HUES64 (cell line): ENCODE data around the gene UGCG.
"Not testable (repeated sequence)": the region's sequence is repeated elsewhere in the genome, so short reads cannot be mapped to it uniquely, and the experiment has no call there.

Experiments used
- H3K27ac ChIP-seq: 2 replicates; pipeline ENCODE4 v1.7.0; 2013; ENCODE audit warnings: low read depth, low read length, inconsistent platforms
- H3K27me3 ChIP-seq: 2 replicates; pipeline ENCODE4 v1.6.1; 2013; ENCODE audit warnings: mild to moderate bottlenecking, low read length; ENCODE audit not compliant: insufficient read depth
- H3K36me3 ChIP-seq: 2 replicates; pipeline ENCODE4 v1.6.1; 2013; ENCODE audit warnings: mild to moderate bottlenecking, low read length; ENCODE audit not compliant: insufficient read depth
- H3K4me1 ChIP-seq: 2 replicates; pipeline ENCODE4 v1.6.1; 2013; ENCODE audit warnings: mild to moderate bottlenecking, low read length, moderate library complexity; ENCODE audit not compliant: insufficient read depth
- H3K4me3 ChIP-seq: 2 replicates; pipeline ENCODE4 v1.5.1; 2013; ENCODE audit warnings: mild to moderate bottlenecking, low read length, moderate library complexity
- H3K9ac ChIP-seq: 2 replicates; pipeline ENCODE4 v1.6.1; 2013; ENCODE audit warnings: mild to moderate bottlenecking, low read depth, low read length
- H3K9me3 ChIP-seq: 2 replicates; pipeline ENCODE4 v1.6.1; 2013; ENCODE audit warnings: low read depth, low read length; ENCODE audit not compliant: insufficient read depth
- WGBS: fragments of 150-250, 120-280 bp; methylation state at CpG from one replicate; pipeline ENCODE4 v1.1.7; 2013; ENCODE audit warnings: missing lambda C conversion rate; 5-methylcytosine and 5-hydroxymethylcytosine counted together

UGCG gene

GRCh38 chr9:111940697-111941096 is 44.1 kb downstream of the UGCG start:
- no peak overlapping the region for H3K4me3 ChIP-seq
- no peaks in the 10 kb centered on the region for H3K4me1 ChIP-seq
- H3K9ac ChIP-seq = no peak overlapping the region
- no peaks in the 10 kb centered on the region for H3K27me3 ChIP-seq
- WGBS = 93% methylated on average over 2 of the region's 3 CpGs
- H3K9me3 ChIP-seq = no peaks in the 10 kb centered on the region
- no peak overlapping the region for H3K27ac ChIP-seq
- H3K36me3 ChIP-seq = peaks cover 5% of the 10 kb centered on the region; the same call in 1 of the 2 replicates

DNA sequence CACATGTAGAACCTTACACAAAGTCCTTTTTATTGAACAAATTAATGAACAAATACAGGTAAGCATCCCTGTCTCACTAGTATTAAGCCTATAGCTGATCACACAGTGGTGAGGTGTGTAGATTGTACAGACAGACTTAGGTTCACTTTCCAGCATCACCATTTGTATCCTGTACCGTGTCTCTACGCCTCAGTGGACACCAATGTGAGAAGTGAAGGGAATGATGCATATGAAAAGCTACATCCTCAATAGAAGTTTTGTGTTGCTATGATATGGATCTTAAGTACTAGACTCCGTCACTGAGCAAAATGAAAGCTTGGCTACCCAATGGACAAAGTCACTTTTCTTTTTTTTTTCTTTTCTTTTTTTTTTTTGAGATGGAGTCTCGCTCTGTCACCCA is 46.6 kb downstream of the UGCG start:
- no peaks in the 10 kb centered on the region for H3K9me3 ChIP-seq
- no peak overlapping the region for H3K27ac ChIP-seq
- 98% methylated on average over 4 of the region's 4 CpGs for WGBS
- H3K4me1 ChIP-seq = no peaks in the 10 kb centered on the region
- no peaks in the 10 kb centered on the region for H3K27me3 ChIP-seq
- no peaks in the 10 kb centered on the region for H3K36me3 ChIP-seq
- no peak overlapping the region for H3K9ac ChIP-seq
- H3K4me3 ChIP-seq = no peak overlapping the region

GRCh38 chr9:111943746-111944145 is 47.1 kb downstream of the UGCG start:
- WGBS = 99% methylated on average over 3 of the region's 3 CpGs
- Histone ChIP-seq H3K36me3 (no peaks in the 10 kb centered on the region), H3K27me3 (no peaks in the 10 kb centered on the region), H3K4me1 (no peaks in the 10 kb centered on the region), H3K9ac (no peak overlapping the region), H3K9me3 (no peaks in the 10 kb centered on the region), H3K4me3 (no peak overlapping the region), H3K27ac (no peak overlapping the region)

GRCh38 chr9:111944241-111944866 is 47.7 kb downstream of the UGCG start:
- H3K27me3 ChIP-seq = no peaks in the 10 kb centered on the region
- no peaks in the 10 kb centered on the region for H3K4me1 ChIP-seq
- H3K36me3 ChIP-seq = no peaks in the 10 kb centered on the region
- no peaks in the 10 kb centered on the region for H3K9me3 ChIP-seq
- 95% methylated on average over 3 of the region's 3 CpGs for WGBS
- no peak overlapping the region for H3K9ac ChIP-seq
- H3K4me3 ChIP-seq = no peak overlapping the region
- H3K27ac ChIP-seq = no peak overlapping the region

GRCh38 chr9:111945216-111945615 is 48.6 kb downstream of the UGCG start:
- Histone ChIP-seq H3K9ac (no peak overlapping the region), H3K4me1 (no peaks in the 10 kb centered on the region), H3K27me3 (no peaks in the 10 kb centered on the region), H3K27ac (no peak overlapping the region), H3K36me3 (no peaks in the 10 kb centered on the region), H3K9me3 (no peaks in the 10 kb centered on the region), H3K4me3 (no peak overlapping the region)
- WGBS = 84% methylated on average over 3 of the region's 3 CpGs

GRCh38 chr9:111948109-111948508 is 51.5 kb downstream of the UGCG start:
- H3K4me3 ChIP-seq, H3K9me3 ChIP-seq, H3K36me3 ChIP-seq, H3K27me3 ChIP-seq, H3K4me1 ChIP-seq, H3K9ac ChIP-seq, H3K27ac ChIP-seq: not testable (repeated sequence)
- WGBS = 97% methylated on average over 19 of the region's 21 CpGs

- Histone ChIP-seq H3K4me1 (no peaks in the 10 kb centered on the region), H3K9ac (no peak overlapping the region), H3K9me3 (no peaks in the 10 kb centered on the region), H3K4me3 (no peak overlapping the region), H3K36me3 (no peaks in the 10 kb centered on the region), H3K27ac (no peak overlapping the region), H3K27me3 (no peaks in the 10 kb centered on the region)
- WGBS = 92% methylated on average over 2 of the region's 2 CpGs
Observed at GRCh38 chr9:111948951-111949350, 52.3 kb downstream of the UGCG start.

- 93% methylated on average over 3 of the region's 3 CpGs for WGBS
- Histone ChIP-seq H3K9ac (no peak overlapping the region), H3K9me3 (no peaks in the 10 kb centered on the region), H3K4me1 (no peaks in the 10 kb centered on the region), H3K4me3 (no peak overlapping the region), H3K27ac (no peak overlapping the region), H3K36me3 (no peaks in the 10 kb centered on the region), H3K27me3 (no peaks in the 10 kb centered on the region)
Observed at GRCh38 chr9:111949919-111950318, 53.3 kb downstream of the UGCG start.

DNA sequence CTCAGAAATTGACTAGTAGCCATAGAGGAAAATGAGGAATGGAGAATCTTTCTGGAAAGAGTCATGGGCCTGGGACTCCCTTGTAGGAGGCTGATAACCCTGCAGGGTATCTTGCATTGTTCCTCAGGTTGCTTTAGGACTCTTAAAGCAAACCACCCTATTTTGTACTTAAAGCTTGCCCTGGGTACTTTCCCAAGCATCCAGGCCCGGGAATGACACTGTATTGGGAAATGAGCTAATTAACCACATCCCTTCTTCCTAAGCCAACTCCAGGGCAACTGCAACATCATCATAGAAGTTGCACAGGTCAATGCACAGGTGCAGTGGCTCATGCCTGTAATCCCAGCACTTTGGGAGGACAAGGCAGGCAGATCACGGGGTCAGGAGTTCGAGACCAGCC is 55.9 kb downstream of the UGCG start:
- no peak overlapping the region for H3K9ac ChIP-seq
- no peak overlapping the region for H3K4me3 ChIP-seq
- H3K9me3 ChIP-seq = no peaks in the 10 kb centered on the region
- H3K27me3 ChIP-seq = no peaks in the 10 kb centered on the region
- WGBS = 95% methylated on average over 3 of the region's 3 CpGs
- no peaks in the 10 kb centered on the region for H3K4me1 ChIP-seq
- no peak overlapping the region for H3K27ac ChIP-seq
- no peaks in the 10 kb centered on the region for H3K36me3 ChIP-seq

DNA sequence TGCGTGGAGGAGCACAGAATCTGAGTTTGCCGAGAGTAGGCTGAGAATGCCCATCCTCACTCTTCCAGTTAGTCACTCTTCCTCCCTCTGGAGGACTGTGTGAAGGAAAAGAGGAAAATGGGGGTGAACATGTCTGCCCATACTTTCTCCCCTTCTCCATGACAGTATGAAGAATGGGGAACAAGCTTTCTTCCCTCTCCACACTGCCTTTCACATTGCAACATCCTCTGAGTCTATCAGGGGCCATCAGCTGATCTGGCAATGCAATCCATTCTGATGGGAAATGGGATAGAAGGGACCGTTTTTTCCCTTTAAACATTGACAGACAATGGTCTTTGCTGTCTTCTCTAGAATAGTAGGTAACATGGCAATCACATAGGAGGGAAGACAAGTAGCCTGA is 56.8 kb downstream of the UGCG start:
- whole genome bisulfite sequencing = 82% methylated on average over 3 of the region's 3 CpGs
- Histone ChIP-seq H3K9ac (no peak overlapping the region), H3K27ac (no peak overlapping the region)

DNA sequence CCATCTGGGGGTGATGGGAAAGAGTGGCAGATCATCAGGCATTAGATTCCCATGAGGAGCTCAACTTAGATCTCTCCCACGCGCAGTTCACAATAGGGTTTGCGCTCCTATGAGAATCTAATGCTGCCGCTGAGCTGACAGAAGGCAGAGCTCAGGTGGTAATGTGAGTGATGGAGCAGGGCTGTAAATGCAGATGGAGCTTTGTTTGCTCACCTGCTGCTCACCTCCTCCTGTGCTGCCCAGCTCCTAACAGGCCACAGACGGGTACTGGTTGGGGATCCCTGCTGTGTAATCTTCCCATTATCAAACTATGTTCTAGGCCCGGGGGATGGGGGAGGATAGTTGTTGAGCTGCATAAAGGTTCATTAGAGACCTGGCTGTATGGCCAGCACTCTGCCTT is 58.4 kb downstream of the UGCG start:
- Histone ChIP-seq H3K36me3 (no peaks in the 10 kb centered on the region), H3K4me1 (no peaks in the 10 kb centered on the region), H3K9me3 (no peaks in the 10 kb centered on the region), H3K27ac (no peak overlapping the region), H3K4me3 (no peak overlapping the region), H3K9ac (no peak overlapping the region), H3K27me3 (no peaks in the 10 kb centered on the region)
- WGBS = 85% methylated on average over 5 of the region's 6 CpGs

More for the DNA sequence above, 56.8 kb downstream of the UGCG start:
- H3K9me3 ChIP-seq = no peaks in the 10 kb centered on the region
- no peak overlapping the region for H3K4me3 ChIP-seq
- H3K4me1 ChIP-seq = no peaks in the 10 kb centered on the region
- no peaks in the 10 kb centered on the region for H3K27me3 ChIP-seq
- H3K36me3 ChIP-seq = no peaks in the 10 kb centered on the region
